Mesodermal cell (in vitro differentiated cells): Measurements from ENCODE around the gene SAV1.

ENCODE experiments used
- H3K27ac ChIP-seq: 2 replicates; pipeline ENCODE4 v1.7.0; 2013; ENCODE audit warnings: mild to moderate bottlenecking, low read depth, low read length, moderate library complexity; ENCODE audit not compliant: severe bottlenecking
- H3K36me3 ChIP-seq: 2 replicates; pipeline ENCODE4 v1.7.1; 2013; ENCODE audit warnings: mild to moderate bottlenecking, low read length, moderate library complexity; ENCODE audit not compliant: control insufficient read depth, insufficient read depth
- H3K4me1 ChIP-seq: one replicate; pipeline ENCODE4 v1.7.1; 2013; ENCODE audit warnings: mild to moderate bottlenecking, low read length; ENCODE audit not compliant: insufficient read depth, control insufficient read depth, poor library complexity, severe bottlenecking
- H3K4me3 ChIP-seq: 2 replicates; pipeline ENCODE4 v1.7.0; 2013; ENCODE audit warnings: low read length, control low read depth, mild to moderate bottlenecking; ENCODE audit not compliant: insufficient read depth, poor library complexity, severe bottlenecking; ENCODE audit errors: extremely low read depth
- H3K9me3 ChIP-seq: 2 replicates; pipeline ENCODE4 v1.7.1; 2013; ENCODE audit warnings: mild to moderate bottlenecking, low read length, moderate library complexity; ENCODE audit not compliant: control insufficient read depth
- WGBS, 2 experiments: methylation state at CpG; one replicate each; pipeline ENCODE4 v1.1.5; 2013; ENCODE audit warnings: missing lambda C conversion rate in 2 of 2; ENCODE audit not compliant: insufficient coverage in 2 of 2; 5-methylcytosine and 5-hydroxymethylcytosine counted together

SAV1 gene

GRCh38 chr14:50594577-50595316, 73.4 kb downstream of the SAV1 start:
- Histone ChIP-seq H3K4me3 (no peak overlapping the region), H3K9me3 (no peaks in the 10 kb centered on the region), H3K4me1 (no peaks in the 10 kb centered on the region), H3K36me3 (no peaks in the 10 kb centered on the region), H3K27ac (no peak overlapping the region)
- 85 to 94% methylated on average over 7 of the region's 8 CpGs for WGBS, 2 experiments

- WGBS, 2 experiments = no CpG with 5 or more reads among the region's 2 CpGs
- Histone ChIP-seq H3K9me3 (no peaks in the 10 kb centered on the region), H3K27ac (no peak overlapping the region), H3K4me1 (no peaks in the 10 kb centered on the region), H3K4me3 (no peak overlapping the region), H3K36me3 (no peaks in the 10 kb centered on the region)
Observed at GRCh38 chr14:50590464-50590863, 77.6 kb downstream of the SAV1 start.
